ENCODE measurements around the gene U2AF1L4.

DNA sequence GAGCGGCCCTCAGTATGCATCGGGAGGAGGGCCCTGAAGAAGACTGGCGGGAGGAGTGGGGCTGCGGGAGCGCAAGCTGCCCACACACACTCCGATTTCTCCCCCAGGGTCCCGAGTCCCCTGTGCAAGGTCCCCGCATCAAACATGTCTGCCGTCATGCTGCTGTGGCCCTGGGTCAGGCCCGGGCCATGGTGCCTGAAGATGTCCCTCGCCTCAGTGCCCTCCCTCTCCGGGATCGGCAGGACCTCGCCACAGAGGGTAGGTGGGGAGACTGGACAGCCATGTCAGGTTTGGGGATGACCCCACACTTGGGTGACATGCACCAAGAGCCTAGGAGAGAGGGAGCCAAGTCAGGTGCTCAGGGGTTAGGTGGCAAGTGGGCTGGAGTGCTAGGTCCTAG is 22.8 kb downstream of the U2AF1L4 start:
- TF ChIP-seq, protein P1, sequence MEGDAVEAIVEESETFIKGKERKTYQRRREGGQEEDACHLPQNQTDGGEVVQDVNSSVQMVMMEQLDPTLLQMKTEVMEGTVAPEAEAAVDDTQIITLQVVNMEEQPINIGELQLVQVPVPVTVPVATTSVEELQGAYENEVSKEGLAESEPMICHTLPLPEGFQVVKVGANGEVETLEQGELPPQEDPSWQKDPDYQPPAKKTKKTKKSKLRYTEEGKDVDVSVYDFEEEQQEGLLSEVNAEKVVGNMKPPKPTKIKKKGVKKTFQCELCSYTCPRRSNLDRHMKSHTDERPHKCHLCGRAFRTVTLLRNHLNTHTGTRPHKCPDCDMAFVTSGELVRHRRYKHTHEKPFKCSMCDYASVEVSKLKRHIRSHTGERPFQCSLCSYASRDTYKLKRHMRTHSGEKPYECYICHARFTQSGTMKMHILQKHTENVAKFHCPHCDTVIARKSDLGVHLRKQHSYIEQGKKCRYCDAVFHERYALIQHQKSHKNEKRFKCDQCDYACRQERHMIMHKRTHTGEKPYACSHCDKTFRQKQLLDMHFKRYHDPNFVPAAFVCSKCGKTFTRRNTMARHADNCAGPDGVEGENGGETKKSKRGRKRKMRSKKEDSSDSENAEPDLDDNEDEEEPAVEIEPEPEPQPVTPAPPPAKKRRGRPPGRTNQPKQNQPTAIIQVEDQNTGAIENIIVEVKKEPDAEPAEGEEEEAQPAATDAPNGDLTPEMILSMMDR (conservative IDR thresholded peaks at IDR 0.05; ENCODE audit: low read length) = no peak
- no peak for TF ChIP-seq EZH2phosphoT487 (IDR thresholded peaks at IDR 0.05; ENCODE audit: borderline replicate concordance, low read depth, low read length)

Data from OCI-LY7 (cell line).